DMS53 treated with DMSO at 0.1 percent for 48 hours (cell line): ENCODE measurements around the gene TMEM190.

Experiments used
- DNase-seq: peaks from one replicate; lab custom pipeline; 2025; ENCODE audit not compliant: unreplicated experiment; lab: John Stamatoyannopoulos, UW

Gene TMEM190

DNA sequence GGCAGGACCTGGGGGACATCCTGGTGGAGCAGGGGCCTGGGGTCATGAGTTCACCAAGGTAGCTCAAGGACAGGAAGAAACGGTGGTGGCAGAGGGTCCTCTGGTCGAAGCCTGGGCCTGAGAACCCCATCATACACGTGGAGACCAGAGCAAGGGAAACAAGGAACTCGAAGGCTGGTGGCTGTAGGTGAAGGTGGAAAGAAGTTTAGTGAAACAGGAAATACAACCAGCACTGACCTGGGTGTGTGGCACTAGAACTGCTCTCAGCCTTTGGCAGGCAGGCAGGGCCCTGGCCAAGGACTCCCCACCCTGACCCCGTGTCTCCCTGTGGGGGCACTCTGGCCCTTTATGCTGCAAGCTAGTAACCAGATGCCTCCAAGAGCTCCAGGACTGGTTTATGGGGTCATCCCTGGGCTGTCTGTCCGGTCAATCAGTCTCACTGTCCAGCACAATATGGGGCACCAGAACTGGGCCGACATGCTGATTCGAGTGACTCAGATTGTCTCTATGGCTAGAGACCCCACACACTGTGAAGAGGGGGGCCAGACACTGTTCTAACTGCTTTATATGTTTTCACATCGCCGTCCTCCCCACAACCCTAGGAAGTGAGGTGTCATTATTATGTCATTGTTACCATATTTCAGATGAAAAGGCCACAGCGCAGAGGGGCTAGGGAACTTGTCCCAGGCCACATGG, 25.9 kb upstream of the TMEM190 start:
- no peak for DNase-seq

DNA sequence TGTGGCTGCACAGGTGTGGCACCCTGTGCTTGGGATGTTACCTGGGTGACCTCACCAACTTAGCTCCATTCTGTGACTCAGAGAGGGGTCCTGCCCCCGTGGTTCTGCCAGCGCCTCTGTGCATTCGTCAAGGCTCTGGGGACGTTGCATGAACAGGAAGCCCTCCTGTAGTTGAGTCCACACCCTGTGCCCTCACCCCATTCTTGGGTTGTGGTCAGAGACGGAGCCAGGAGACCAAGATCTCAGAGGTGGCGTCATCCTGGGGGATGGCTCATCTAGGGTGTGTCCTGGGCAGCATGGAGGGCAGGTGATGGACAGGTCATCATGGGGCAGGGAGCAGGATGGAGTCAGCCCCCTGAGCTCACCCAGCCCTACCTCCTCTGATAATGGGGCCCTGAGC, 24.6 kb upstream of the TMEM190 start:
- DNase-seq = no peak

DNA sequence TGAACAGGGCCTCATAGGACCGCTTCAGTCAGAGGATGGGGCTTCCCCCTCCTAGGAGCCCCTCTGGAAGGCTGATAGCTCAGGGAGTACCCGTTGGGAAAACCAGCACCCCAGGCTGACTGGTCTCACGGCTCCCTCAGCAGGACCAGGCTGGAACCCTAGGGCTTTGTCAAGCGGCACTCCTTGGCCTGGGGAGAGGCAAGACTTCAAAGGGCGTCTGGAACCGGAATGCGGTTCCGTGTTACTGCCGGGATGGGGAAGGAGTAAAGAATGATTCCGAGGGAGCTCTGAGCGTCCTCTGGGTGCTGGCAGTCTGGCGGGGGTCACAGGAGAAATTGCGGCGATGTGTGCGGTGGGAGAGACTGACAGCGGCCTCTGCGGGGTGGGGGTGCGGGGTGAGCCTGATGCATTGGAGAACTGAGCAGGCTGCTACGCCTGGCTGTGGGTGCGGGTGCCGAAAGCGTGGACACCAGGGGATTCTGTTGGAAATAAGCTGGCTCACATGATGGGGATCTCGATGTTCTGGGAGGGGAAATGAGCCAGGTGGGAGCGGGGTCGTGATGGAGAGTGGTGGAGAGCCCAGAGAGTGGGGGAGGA, 24.0 kb upstream of the TMEM190 start:
- DNase-seq = no peak

DNA sequence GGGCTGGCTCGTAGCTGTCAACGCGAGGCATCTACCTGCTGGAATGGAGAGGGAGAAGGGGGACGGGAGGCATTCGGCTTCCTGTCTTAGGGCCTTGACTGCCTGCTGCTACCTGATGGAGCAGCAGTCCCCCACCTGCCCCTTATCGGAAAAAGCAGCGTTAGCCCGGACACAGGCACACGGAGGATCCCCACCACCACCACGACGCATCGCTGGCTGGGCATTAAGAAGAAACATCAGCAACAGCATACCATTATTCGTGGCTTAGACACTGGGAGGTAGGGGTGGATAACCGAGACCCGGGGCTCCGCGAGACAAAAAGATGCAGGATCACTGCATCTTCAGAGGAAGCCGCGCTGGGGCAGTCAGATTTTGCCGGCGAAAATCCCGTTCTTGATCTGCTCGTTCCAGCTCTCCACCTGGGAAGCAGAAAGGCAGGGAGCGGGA, 23.2 kb upstream of the TMEM190 start:
- no peak for DNase-seq

DNA sequence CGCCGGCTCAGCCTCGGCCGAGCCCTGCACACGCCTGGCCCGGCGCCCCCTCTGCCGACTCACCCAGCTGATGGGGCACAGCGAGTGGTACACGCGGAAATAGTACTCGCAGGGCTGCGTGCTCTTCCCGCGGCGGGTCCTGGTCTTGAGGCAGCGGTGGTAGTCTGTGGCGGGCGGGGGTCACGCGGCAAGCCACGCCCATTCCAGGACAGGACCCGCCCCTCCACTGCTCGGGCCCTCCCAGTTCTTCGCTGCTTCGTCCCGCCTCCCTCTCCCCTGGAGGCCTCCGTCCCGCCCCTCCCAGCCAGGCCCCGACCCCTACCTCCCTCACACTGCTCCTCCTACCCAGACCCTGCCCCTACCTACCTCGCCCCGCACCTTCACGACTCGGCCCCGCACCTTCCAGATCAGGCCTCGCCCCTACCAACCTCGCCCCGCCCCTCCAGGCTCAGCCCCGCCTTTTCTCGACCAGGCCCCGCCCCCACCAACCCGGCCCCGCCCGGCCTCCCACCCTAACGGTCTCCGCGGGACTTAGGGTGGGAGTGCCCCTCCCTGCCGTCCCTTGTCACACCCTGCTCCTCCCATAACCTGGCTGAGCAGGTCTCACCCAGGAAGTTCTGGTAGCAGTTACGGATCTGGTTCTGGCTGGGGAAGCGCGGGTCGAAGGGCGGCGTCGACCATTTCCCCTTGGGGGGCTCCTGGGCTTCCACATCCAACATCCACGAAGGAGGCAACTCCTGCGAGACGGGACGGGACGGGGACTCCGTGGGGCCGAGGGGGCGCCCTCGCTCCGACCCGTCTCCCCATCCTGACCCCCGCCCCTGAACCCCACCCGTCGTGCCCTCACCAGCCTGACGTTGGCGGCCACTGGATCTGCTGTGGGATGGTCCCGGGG, 22.6 kb upstream of the TMEM190 start:
- DNase-seq = no peak

DNA sequence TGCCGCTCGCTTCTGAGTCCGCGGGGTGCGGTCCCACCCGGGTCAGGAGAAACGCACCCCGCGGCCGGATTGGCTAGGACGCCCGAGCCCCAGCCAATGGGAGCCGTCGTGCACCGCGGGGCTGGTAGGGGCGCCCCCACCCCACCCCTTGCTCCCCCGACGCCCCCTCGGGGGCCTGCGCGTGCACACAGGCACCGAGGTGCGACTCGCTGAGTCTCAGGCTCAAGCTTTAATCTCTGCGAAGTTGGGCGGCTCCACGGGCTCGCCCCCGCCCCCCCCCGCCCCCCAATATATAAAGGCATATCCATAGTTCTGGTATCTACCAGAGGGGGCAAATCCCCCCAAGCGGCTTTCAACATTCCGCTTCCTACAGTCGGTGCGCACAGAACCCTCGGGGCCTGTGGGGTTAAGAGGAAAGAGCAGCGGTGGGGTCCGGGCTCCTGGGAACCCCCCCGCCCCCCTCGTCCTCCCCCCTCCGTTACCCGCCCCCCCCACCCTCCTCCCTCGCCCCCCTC, 21.9 kb upstream of the TMEM190 start, which contains the start of gene COX6B2:
Gene COX6B2 (minus strand): TSS at position 22 of the 515 bp plus-strand sequence. CDS start 198 bp downstream, outside the sequence.
- no peak for DNase-seq

DNA sequence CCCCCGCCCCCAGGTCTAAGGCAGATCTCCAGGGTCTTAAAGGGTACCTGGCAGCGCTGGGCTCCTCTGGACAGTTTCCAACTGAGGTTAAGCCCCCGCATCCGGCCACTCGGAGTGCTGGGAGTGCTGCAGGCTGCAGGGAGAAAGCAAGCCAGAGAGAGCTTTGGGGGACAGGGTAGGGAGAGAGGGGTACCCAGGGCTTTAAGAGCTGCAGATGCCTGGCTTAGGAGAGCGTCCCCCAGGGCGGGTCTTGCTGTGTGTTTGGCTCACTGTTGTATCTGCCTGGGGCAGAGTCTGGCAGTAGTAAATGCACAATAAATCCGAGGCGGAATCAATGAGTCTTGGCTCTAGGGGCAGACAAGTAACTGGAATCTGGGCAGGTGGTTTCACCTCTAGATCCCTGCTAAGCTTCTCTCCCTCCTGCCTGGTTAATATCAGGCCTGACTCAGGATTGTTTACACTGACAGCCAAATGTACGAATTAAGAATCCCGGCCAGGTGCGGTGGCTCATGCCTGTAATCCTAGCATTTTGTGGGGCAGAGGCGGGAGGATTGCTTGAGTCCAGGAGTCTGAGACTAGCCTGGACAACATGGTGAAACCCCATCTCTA, 21.3 kb upstream of the TMEM190 start:
- no peak for DNase-seq

DNA sequence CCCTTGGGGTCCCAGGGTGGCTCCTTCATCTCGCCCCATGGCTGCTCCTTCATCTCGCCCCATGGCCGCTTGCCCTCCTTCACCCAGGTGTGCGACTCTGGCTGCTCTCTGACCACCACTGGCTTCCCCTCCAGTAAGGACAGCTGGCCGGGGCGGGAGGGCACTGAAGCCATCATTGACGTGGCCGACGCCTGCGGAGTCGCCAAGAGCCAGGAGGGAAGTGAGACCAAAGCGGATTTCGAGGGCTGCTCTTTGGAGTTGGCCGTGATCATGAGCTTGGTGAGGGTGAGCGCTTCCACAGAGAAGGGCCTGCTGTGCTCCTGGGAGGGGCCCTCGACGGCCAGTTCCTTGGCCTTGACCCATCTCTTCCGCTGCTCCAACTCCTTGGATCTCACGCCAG, 18.1 kb upstream of the TMEM190 start:
- no peak for DNase-seq

DNA sequence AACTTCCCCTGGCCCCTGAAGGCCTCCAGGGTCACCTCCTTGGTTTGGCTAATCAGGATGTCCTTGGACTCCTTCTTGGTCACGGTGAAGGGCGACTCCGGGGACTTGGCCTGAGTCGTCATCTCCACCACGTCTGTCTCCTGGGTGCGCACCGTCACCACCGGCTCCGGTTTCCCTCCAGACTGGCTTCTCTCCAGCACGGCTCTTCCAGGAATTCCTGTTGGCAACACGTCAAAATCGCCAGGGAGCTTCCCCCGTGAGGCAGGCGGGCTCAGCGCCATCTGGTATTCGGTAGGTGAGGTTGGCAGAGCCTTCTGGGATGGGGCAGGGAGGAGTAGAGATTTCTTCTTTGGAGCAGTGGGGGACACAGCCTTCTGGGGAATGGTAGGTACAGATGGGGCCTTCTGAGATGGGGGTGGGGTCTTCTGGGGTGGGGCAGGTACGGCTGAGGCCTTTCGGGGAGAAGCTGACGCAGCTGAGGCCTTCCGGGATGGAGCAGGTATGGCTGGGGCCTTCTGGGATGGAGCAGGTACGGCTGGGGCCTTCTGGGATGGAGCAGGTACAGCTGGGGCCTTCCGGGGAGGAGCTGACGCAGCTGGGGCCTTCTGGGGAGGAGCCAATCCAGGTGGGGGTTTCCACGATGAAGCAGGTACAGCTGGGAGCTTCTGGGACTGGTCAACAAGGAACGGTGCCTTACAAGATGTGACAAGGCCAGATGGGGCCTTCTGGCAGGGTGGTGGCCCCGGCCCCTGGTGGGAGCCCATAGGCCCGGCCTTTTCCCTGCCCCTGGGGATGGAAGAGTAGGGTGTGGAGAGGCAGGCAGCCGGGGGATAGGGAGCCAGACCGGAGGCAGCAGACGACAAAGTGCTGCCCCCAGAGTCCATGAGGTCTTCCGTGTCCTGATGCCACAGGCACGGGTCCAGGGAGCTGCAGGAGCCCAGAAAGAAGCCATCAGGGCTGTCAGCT, 17.4 kb upstream of the TMEM190 start:
- DNase-seq = no peak

DNA sequence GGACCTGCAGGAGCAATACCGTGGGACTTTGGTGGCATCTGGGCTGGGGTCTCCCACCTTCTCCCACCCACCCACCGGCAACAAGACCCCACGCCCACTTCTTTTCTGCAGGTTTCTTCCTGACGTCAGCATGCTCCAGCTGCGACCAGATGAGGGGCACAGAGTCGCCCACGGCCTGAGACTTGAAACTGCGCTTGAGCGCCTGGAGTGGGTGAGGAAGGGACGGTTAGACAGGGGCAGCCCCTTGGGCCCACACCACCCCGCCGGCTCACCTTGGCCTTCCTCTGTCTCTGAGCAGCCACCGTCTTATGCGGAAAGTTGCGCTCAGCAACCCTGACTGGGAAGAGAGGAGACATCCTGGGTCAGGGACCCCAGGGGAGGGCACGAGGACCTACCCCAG, 15.7 kb upstream of the TMEM190 start:
- no peak for DNase-seq

DNA sequence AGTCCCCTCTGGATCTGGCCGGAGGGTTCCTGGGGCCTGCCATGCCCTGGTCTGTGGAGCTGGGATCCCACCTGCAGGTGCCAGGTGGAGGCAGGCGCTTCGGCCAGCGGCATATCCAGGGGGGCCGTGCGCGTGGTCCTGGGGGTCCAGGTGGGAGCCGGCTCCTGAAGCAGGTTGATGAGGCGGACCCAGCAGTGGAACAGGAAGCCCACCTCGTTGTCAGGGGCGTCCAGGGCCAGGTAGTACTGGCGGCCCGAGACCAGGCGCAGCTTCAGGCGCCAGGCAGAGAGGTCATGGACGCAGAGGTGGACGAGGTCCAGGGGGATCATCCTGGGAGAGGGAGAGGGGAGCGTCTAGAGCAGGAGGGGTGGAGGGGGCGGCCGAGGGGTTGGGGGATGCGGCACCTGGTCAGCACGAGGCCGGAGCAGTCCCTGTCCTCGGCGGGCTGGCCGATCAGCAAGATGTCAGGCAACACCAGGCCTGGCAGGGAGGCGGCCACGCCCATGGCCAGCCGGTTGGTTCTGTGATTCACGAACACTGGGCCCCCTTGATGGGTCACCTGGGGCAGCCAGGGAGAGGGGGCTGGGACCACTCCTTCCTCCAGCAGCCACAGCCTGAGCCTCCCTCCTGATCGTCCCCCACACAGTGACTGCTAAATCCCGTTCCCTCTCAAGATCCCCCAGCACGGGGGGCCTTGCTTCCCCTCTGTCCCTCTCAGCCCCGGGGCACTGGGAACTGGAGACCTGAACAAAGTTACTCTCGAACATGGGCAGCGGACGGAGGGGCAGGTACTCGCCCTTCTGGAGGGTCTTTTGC, 14.2 kb upstream of the TMEM190 start:
- no peak for DNase-seq

DNA sequence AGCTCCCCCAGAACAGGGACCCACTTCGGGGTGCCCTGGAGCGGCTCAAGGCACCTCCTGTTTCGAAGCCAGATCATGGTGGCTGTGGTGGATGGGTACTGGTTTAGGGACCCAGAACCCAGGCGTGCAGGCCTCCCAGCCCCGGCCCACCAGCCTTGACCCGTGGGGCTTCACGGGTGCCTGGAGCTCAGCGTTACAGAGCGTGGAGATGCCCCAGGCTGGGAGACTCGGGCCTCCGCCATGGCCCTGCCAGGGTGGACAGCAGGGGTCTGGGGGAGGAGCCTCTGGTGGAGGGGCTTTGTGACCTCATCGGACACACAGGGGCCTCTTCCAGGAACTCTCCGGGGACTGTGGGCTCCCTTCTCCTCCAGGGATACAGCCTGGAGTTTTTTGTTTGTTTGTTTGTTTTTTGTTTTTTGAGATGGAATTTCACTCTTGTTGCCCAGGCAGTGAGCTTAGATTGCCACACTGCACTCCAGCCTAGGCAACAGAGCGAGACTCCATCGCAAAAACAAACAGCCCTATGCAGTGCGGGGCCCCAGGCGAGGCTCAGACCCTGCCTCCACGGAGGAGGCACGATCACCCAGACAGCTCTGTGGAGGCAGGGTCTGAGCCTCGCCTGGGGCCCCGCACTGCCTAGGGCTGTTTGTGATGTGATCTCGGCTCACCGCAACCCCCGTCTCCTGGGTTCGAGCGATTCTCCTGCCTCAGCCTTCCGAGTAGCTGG, 13.5 kb upstream of the TMEM190 start, which contains the start of gene GARIN5B:
Gene GARIN5B (minus strand): TSS at position 271 of the 727 bp plus-strand sequence. CDS start 194 bp downstream, at position 77.
- no peak for DNase-seq

DNA sequence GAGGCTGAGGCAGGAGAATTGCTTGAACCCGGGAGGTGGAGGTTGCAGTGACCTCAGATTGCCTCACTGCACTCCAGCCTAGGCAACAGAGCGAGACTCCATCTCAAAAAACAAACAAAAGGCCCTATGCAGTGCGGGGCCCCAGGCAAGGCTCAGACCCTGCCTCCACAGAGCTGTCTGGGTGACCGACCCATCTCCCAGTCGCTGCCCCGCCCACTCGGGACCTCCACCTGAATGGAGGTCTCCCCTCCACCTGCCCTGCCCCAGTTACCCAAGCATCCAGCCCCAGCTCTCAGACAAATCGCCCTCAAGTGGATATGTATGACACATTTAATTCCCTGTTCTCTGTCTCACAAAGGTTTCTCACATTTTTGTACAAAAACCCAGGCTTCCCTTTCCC, 11.4 kb upstream of the TMEM190 start:
- no peak for DNase-seq

DNA sequence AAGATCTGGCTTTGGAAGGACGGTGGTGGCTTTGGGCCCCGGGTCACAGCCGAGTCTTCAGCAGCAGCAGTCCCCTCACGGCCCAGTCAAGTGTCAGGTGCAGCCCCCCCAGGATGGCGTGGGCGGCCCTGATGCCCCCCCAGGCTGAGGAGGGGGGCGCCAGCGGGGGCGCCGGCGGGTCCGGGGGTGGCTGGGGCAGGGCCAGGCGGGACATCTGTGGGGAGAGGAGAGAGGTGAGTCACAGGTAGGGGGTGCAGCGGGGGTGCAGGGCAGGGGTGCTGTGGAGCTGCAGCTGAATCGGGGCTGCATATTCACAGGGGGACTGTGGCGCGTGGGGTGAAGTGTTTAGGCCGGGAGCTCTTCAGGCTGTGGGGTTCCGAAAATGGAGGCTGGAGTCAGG, 10.7 kb upstream of the TMEM190 start:
- no peak for DNase-seq

DNA sequence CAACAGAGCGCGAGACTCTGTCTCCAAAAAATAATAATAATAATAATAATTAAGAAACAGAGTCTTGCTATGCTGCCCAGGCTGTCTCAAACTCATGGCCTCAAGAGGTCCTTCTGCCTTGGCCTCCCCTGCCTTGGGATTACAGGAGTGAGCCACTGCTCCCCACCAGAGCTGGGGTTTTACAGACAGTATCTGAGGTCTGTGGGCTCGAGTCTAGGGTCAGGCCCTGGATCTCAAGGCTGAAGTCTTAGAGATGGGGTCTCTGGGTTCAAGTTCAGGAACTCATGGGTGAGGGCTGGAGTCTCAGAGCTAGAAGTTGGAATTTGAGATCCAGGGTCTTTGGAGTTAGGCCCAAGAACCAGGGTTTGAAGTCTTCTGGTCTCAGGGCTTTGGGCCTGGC, 9.8 kb upstream of the TMEM190 start:
- no peak for DNase-seq

DNA sequence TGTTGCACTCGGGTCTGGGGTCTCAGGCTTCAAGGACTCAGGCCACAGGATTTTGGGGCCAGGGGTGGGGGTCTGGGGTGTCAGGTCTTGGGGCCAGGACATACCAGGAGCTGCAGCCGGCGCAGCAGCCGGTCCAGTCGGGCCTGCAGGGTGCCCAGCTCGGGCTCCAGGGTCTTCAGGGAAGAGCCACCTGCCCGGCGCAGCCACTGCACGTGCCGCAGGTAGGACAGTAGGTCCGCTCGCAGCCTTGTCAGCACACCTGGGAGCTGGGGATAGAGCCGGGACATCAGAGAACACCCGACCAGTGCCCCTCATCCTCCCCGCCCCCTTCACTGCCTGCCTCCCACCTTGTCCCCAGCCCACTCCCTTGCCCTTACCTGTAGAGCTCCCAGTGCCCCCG, 8.5 kb upstream of the TMEM190 start:
- DNase-seq = no peak

DNA sequence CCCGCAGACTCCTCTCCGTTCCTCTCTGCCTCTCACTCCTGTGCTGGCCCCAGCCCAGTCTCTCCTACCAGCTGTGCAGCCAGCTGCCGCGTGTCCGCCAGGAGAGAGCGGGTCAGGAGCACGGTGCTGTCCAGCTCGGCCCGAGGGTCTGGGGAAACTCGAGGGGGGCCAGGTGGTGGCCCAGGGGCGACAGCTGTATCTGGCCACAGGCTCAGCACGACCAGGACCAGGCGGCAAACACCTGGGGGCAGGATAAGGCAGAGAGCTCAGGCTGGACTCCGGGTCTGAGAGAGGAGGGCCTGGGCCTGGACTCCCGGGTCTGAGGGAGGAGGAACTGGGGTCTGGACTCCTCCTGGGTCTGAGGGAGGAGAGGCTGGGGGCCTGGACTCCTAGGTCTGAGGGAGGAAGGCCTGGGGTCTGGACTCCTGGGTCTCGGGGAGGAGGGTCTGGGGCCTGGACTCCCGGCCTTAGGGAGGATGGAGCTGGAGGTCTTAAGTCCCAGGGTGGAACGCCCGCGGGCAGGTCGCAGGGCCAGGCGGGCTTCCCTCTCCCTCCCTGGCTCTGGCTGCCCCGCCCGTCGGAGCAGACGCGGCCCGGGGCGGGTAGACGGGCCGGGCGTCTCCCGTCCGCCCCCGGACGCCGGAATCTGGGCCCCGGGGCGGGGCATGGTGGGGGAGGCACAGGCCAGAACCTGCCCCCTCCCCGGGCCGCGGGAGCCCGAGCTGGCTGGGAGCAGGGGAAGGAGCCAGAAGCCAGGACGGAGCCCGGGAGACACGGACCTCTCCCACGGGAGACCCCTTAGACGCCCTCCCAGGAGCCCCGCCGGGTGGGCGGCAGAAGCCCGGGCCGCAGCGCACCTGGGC, 7.7 kb upstream of the TMEM190 start:
- peak; percentile 10 for DNase-seq
